ENCODE data around the gene ZC3H12C. TPM values are rescaled to one million over a fixed set of nuclear protein-coding genes. Genes with fewer than 3 reads are reported as not detected.

Gene ZC3H12C
- total and polyA plus RNA-seq, 10 of the 15 experiments (the other 5 are each of a cell fraction or from before 2014, with no cell fraction given), result 0.31 to 31.0 (median 3.7) TPM

GRCh38 chr11:110186867-110187266 is 93.7 kb downstream of the ZC3H12C start:
- H2AFZ ChIP-seq (ENCODE audit: control insufficient read depth, low read depth, low read length), result no peak overlapping the region

GRCh38 chr11:110187731-110188130 is 94.5 kb downstream of the ZC3H12C start:
- Histone ChIP-seq H4K20me1 (ENCODE audit: control insufficient read depth, insufficient read depth) (no peaks in the 10 kb centered on the region), H3K4me1 (ENCODE audit: control insufficient read depth, insufficient read depth, low read length) (peaks cover 7% of the 10 kb centered on the region; the same call in 1 of the 2 replicates), H3K4me3 (no peak overlapping the region), H3K9ac (ENCODE audit: control insufficient read depth, insufficient read depth, low read length) (no peak overlapping the region), H3K79me2 (ENCODE audit: control insufficient read depth, insufficient read depth, low read length) (no peaks in the 10 kb centered on the region), H3K27ac (ENCODE audit: control insufficient read depth, insufficient read depth) (no peak overlapping the region), H3K9me3 (replicated peaks; ENCODE audit: control insufficient read depth, insufficient read depth, low read length) (peaks cover 2% of the 10 kb centered on the region; the same call in 1 of the 3 replicates), H3K36me3 (ENCODE audit: control insufficient read depth in 2 of 2, insufficient read depth in 2 of 2, low read length in 1 of 2) (no peaks in the 10 kb centered on the region), H2AFZ (ENCODE audit: control insufficient read depth, low read depth, low read length) (no peak overlapping the region), H3K4me2 (ENCODE audit: control insufficient read depth, insufficient read depth) (no peak overlapping the region), H3K27me3 (replicated peaks in 1 of 2; ENCODE audit: control insufficient read depth in 2 of 2, insufficient read depth in 2 of 2, low read length in 1 of 2) (peaks cover 0 to 3% of the 10 kb centered on the region in 2 experiments; a peak in 2 of 4 replicates)
- ATAC-seq (no peak), DNase-seq (ENCODE audit: low read depth, low spot score) (no peak), FAIRE-seq (no peak)
- BruUV-seq (replicated peaks), result no TSS peak
- 65% methylated on average over 6 of the region's 6 CpGs for WGBS (ENCODE audit: insufficient coverage, insufficient replicate concordance, low lambda C conversion rate, missing lambda C conversion rate)
- in situ Hi-C loops (cut with MboI) (no loop called here), intact Hi-C loops (cut with micrococcal nuclease; ENCODE audit: unreplicated experiment) (no loop called here)
- ChIA-PET RAD21 (ENCODE audit: unreplicated experiment) (no interaction called here), SMC1A (ENCODE audit: uncharacterized antibody, unreplicated experiment) (interaction anchor here (0.8 kb wide), 1 partner anchor 13 kb away, joined by 4 read pairs; no protein-coding TSS in a partner anchor), POLR2A (no interaction called here), CTCF (interaction anchor here (0.6 kb wide), 1 partner anchor 243 kb away, joined by 3 read pairs; no protein-coding TSS in a partner anchor)
- TF ChIP-seq MAX (IDR thresholded peaks at IDR 0.05; ENCODE audit: low read depth, low read length) (no peak), RUNX3 (IDR thresholded peaks at IDR 0.05; ENCODE audit: low read length) (no peak), LARP7 (IDR thresholded peaks at IDR 0.05) (no peak), ESRRA (IDR thresholded peaks at IDR 0.05; ENCODE audit: low read length) (no peak), JUNB (IDR thresholded peaks at IDR 0.05) (no peak), ZNF24 (IDR thresholded peaks at IDR 0.05) (no peak), PAX8 (IDR thresholded peaks at IDR 0.05) (no peak), ZBTB33 (IDR thresholded peaks at IDR 0.05) (no peak), CTCF (IDR thresholded peaks at IDR 0.05 in 2 of 3, conservative IDR thresholded peaks at IDR 0.05 in 1 of 3; ENCODE audit: control insufficient read depth in 2 of 3, extremely low read depth in 1 of 3, insufficient read depth in 1 of 3, low read depth in 3 of 3, low read length in 3 of 3) (no peak), TCF7 (IDR thresholded peaks at IDR 0.05; ENCODE audit: borderline replicate concordance) (no peak), IKZF2 (IDR thresholded peaks at IDR 0.05) (no peak), YY1 (IDR thresholded peaks at IDR 0.05; ENCODE audit: low read depth, low read length) (no peak)

More at GRCh38 chr11:110186867-110187266, 93.7 kb downstream of the ZC3H12C start:
- H3K27me3 ChIP-seq (replicated peaks in 1 of 2; ENCODE audit: control insufficient read depth in 2 of 2, insufficient read depth in 2 of 2, low read length in 1 of 2), result peaks cover 0 to 3% of the 10 kb centered on the region in 2 experiments; a peak in 2 of 4 replicates
- H3K27ac ChIP-seq (ENCODE audit: control insufficient read depth, insufficient read depth), result no peak overlapping the region
- no peak overlapping the region for H3K4me3 ChIP-seq
- H3K4me2 ChIP-seq (ENCODE audit: control insufficient read depth, insufficient read depth), result no peak overlapping the region
- 39% methylated on average over 4 of the region's 4 CpGs for WGBS (ENCODE audit: insufficient coverage, insufficient replicate concordance, low lambda C conversion rate, missing lambda C conversion rate)
- H3K9ac ChIP-seq (ENCODE audit: control insufficient read depth, insufficient read depth, low read length), result no peak overlapping the region
- intact Hi-C loops (cut with micrococcal nuclease; ENCODE audit: unreplicated experiment) (no loop called here), in situ Hi-C loops (cut with MboI) (no loop called here)
- ChIA-PET CTCF (no interaction called here), SMC1A (ENCODE audit: uncharacterized antibody, unreplicated experiment) (no interaction called here), RAD21 (ENCODE audit: unreplicated experiment) (no interaction called here), POLR2A (no interaction called here)
- TF ChIP-seq ZNF217 (IDR thresholded peaks at IDR 0.05) (no peak), CREM (IDR thresholded peaks at IDR 0.05; ENCODE audit: low read depth) (no peak), RBBP5 (conservative IDR thresholded peaks at IDR 0.05) (no peak), POLR2AphosphoS5 (IDR thresholded peaks at IDR 0.05; ENCODE audit: low read length) (no peak), FOS (IDR thresholded peaks at IDR 0.05; ENCODE audit: borderline replicate concordance, extremely low read depth, insufficient read length) (no peak), HDGF (IDR thresholded peaks at IDR 0.05) (no peak), SPI1 (IDR thresholded peaks at IDR 0.05; ENCODE audit: borderline replicate concordance, insufficient read depth, low read depth, low read length) (no peak), NR2F1 (conservative IDR thresholded peaks at IDR 0.05) (no peak), SREBF2 (IDR thresholded peaks at IDR 0.05; ENCODE audit: low read length) (no peak)
- H3K4me1 ChIP-seq (ENCODE audit: control insufficient read depth, insufficient read depth, low read length), result 0 out of 2 replicates have a peak, but pooled peaks cover 3% of the 10 kb centered on the region
- no peaks in the 10 kb centered on the region for H3K36me3 ChIP-seq (ENCODE audit: control insufficient read depth in 2 of 2, insufficient read depth in 2 of 2, low read length in 1 of 2)
- no peak; the same call in 1 of the 3 replicates for ATAC-seq
- no peak for DNase-seq (ENCODE audit: low read depth, low spot score)
- no peaks in the 10 kb centered on the region for H3K79me2 ChIP-seq (ENCODE audit: control insufficient read depth, insufficient read depth, low read length)
- no peak for FAIRE-seq
- H4K20me1 ChIP-seq (ENCODE audit: control insufficient read depth, insufficient read depth), result no peaks in the 10 kb centered on the region
- BruUV-seq (replicated peaks), result no TSS peak
- no peaks in the 10 kb centered on the region; the same call in 2 of the 3 replicates for H3K9me3 ChIP-seq (replicated peaks; ENCODE audit: control insufficient read depth, insufficient read depth, low read length)
